H9 (cell line): ENCODE results near the gene RPRD1A. TPM values are rescaled to one million over a fixed set of nuclear protein-coding genes. Genes with fewer than 3 reads are reported as not detected.
A peak's percentile ranks its signal among the peaks of the same experiment; 100 is the strongest.
"Not testable (repeated sequence)": the region's sequence is repeated elsewhere in the genome, so short reads cannot be mapped to it uniquely, and the experiment has no call there.

ENCODE experiments used
- DNase-seq: peaks from one replicate; pipeline ENCODE4 v3.0.0-alpha.2; 2017
- H2AFZ ChIP-seq: one replicate; pipeline ENCODE4 v1.6.1; 2013; ENCODE audit warnings: mild to moderate bottlenecking, low read length, control low read depth, moderate library complexity
- H2AK5ac ChIP-seq: 2 replicates; pipeline ENCODE4 v1.6.1; 2013; ENCODE audit warnings: low read length, control low read depth, mixed read lengths; ENCODE audit not compliant: insufficient read length
- H2BK120ac ChIP-seq: one replicate; pipeline ENCODE4 v1.6.1; 2013; ENCODE audit warnings: low read depth, mild to moderate bottlenecking, low read length, control low read depth, inconsistent platforms; ENCODE audit not compliant: poor library complexity, severe bottlenecking
- H2BK12ac ChIP-seq: 2 replicates; pipeline ENCODE4 v1.6.1; 2013; ENCODE audit warnings: low read length, control low read depth, mixed read lengths, low read depth; ENCODE audit not compliant: insufficient read length
- H2BK15ac ChIP-seq: 2 replicates; pipeline ENCODE4 v1.6.1; 2013; ENCODE audit warnings: low read depth, low read length, control low read depth
- H2BK20ac ChIP-seq: one replicate; pipeline ENCODE4 v1.6.1; 2013; ENCODE audit warnings: low read depth, mild to moderate bottlenecking, low read length, control low read depth, inconsistent platforms; ENCODE audit not compliant: poor library complexity, severe bottlenecking
- H2BK5ac ChIP-seq: 2 replicates; pipeline ENCODE4 v1.6.1; 2013; ENCODE audit warnings: low read length, control low read depth, mixed read lengths; ENCODE audit not compliant: insufficient read length
- H3K14ac ChIP-seq: 2 replicates; pipeline ENCODE4 v1.6.1; 2013; ENCODE audit warnings: low read length, control low read depth; ENCODE audit not compliant: insufficient read depth
- H3K18ac ChIP-seq: 2 replicates; pipeline ENCODE4 v1.6.1; 2013; ENCODE audit warnings: low read depth, mild to moderate bottlenecking, mixed read lengths, low read length, control low read depth; ENCODE audit not compliant: insufficient read length
- H3K23ac ChIP-seq: 2 replicates; pipeline ENCODE4 v1.6.1; 2013; ENCODE audit warnings: low read length, control low read depth, mixed read lengths, low read depth; ENCODE audit not compliant: insufficient read length
- H3K23me2 ChIP-seq: 2 replicates; pipeline ENCODE4 v1.6.1; 2013; ENCODE audit warnings: low read depth, mild to moderate bottlenecking, mixed read lengths, low read length, control low read depth; ENCODE audit not compliant: insufficient read length, poor library complexity, severe bottlenecking
- H3K27ac ChIP-seq: 2 replicates; pipeline ENCODE4 v1.5.1; 2013; ENCODE audit warnings: low read length, control low read depth, mixed read lengths, low read depth; ENCODE audit not compliant: insufficient read length
- H3K27me3 ChIP-seq: 2 replicates; pipeline ENCODE4 v1.6.1; 2013; ENCODE audit warnings: low read length, control low read depth, inconsistent platforms; ENCODE audit not compliant: insufficient read depth
- H3K4ac ChIP-seq: 2 replicates; pipeline ENCODE4 v1.6.1; 2013; ENCODE audit warnings: low read depth, mild to moderate bottlenecking, control low read depth, inconsistent platforms, low read length, moderate library complexity
- H3K4me1 ChIP-seq: 2 replicates; pipeline ENCODE4 v1.6.1; 2013; ENCODE audit warnings: low read length, control low read depth, inconsistent platforms; ENCODE audit not compliant: insufficient read depth
- H3K4me2 ChIP-seq: 2 replicates; pipeline ENCODE4 v1.6.1; 2013; ENCODE audit warnings: low read length, control low read depth, mixed read lengths; ENCODE audit not compliant: insufficient read length, insufficient read depth
- H3K56ac ChIP-seq: 2 replicates; pipeline ENCODE4 v1.6.1; 2013; ENCODE audit warnings: low read depth, mild to moderate bottlenecking, mixed read lengths, low read length, control low read depth; ENCODE audit not compliant: insufficient read length
- H3K79me1 ChIP-seq: 2 replicates; pipeline ENCODE4 v1.6.1; 2013; ENCODE audit warnings: low read depth, mild to moderate bottlenecking, moderate library complexity, low read length, control low read depth, inconsistent platforms; ENCODE audit not compliant: insufficient read depth, poor library complexity, severe bottlenecking
- H3K79me2 ChIP-seq: 2 replicates; pipeline ENCODE4 v1.6.1; 2013; ENCODE audit warnings: low read length, control low read depth, inconsistent platforms; ENCODE audit not compliant: insufficient read depth
- H3K9ac ChIP-seq: 2 replicates; pipeline ENCODE4 v1.6.1; 2013; ENCODE audit warnings: low read length, control low read depth, mixed read lengths; ENCODE audit not compliant: insufficient read length; ENCODE audit errors: extremely low read depth
- H3K9me3 ChIP-seq: one replicate; pipeline ENCODE4 v1.6.1; 2013; ENCODE audit warnings: low read depth, low read length, inconsistent platforms; ENCODE audit not compliant: control insufficient read depth
- H3T11ph ChIP-seq: one replicate; pipeline ENCODE4 v1.6.1; 2013; ENCODE audit warnings: mild to moderate bottlenecking, low read length, control low read depth, inconsistent platforms
- H4K20me1 ChIP-seq: one replicate; pipeline ENCODE4 v1.6.1; 2013; ENCODE audit not compliant: control insufficient read depth, insufficient read length, insufficient read depth
- H4K5ac ChIP-seq: 2 replicates; pipeline ENCODE4 v1.6.1; 2013; ENCODE audit warnings: low read depth, mild to moderate bottlenecking, mixed read lengths, low read length, control low read depth; ENCODE audit not compliant: insufficient read length
- H4K8ac ChIP-seq: replicated peaks from 2 replicates; pipeline ENCODE4 v1.6.1; 2013; ENCODE audit warnings: low read length, control low read depth, mixed read lengths, low read depth; ENCODE audit not compliant: insufficient read length
- H4K91ac ChIP-seq: 2 replicates; pipeline ENCODE4 v1.6.1; 2013; ENCODE audit warnings: low read depth, mild to moderate bottlenecking, moderate library complexity, mixed read lengths, low read length, control low read depth; ENCODE audit not compliant: insufficient read length
- H3K27ac Mint-ChIP-seq, 3 experiments: 2 replicates in 2 of 3; 3 replicates in 1 of 3; pipeline ENCODE4 v1.8.0; 2020 to 2021; ENCODE audit warnings: mixed read lengths in 3 of 3, mild to moderate bottlenecking in 1 of 3, moderate library complexity in 1 of 3
- H3K27me3 Mint-ChIP-seq: 2 replicates; pipeline ENCODE4 v1.8.0; 2021; ENCODE audit warnings: low read depth, mild to moderate bottlenecking, moderate library complexity, mixed read lengths
- H3K36me3 Mint-ChIP-seq, 3 experiments: 2 replicates in 2 of 3; 3 replicates in 1 of 3; pipeline ENCODE4 v1.8.0; 2020 to 2021; ENCODE audit warnings: low read depth in 3 of 3, mixed read lengths in 3 of 3; ENCODE audit not compliant: insufficient read depth in 1 of 3
- H3K4me1 Mint-ChIP-seq, 2 experiments: 2 replicates each; pipeline ENCODE4 v1.8.0; 2020; ENCODE audit warnings: mixed read lengths in 2 of 2
- H3K4me3 Mint-ChIP-seq, 2 experiments: 2 replicates in 1 of 2; 3 replicates in 1 of 2; pipeline ENCODE4 v1.8.0; 2020 to 2021; ENCODE audit warnings: mild to moderate bottlenecking in 2 of 2, mixed read lengths in 2 of 2, moderate library complexity in 1 of 2
- H3K9me3 Mint-ChIP-seq, 2 experiments: 2 replicates in 1 of 2; 3 replicates in 1 of 2; pipeline ENCODE4 v1.8.0; 2020; ENCODE audit warnings: mild to moderate bottlenecking in 2 of 2, mixed read lengths in 2 of 2, moderate library complexity in 1 of 2
- WGBS: extraction: QIAGEN DNeasy Blood & Tissue Kit; methylation state at CpG from one replicate; pipeline ENCODE4 v1.1.7; 2013; ENCODE audit warnings: missing lambda C conversion rate, low lambda C conversion rate, mixed read lengths; ENCODE audit not compliant: insufficient read length; ENCODE audit errors: extremely low coverage; 5-methylcytosine and 5-hydroxymethylcytosine counted together
- long read RNA-seq: library from polyadenylated mRNA; unstranded; transcript quantifications from one replicate; pipeline ENCODE4 v2.0.0, GENCODE V29; 2020
- total RNA-seq: library from RNA; stranded (reverse); gene quantifications from 2 replicates; pipeline ENCODE4 v1.2.1, GENCODE V29; 2021
- TF ChIP-seq, protein P1 (sequence below): fragments of 200-600 bp; sonication (generic); conservative IDR thresholded peaks from 3 replicates; pipeline ENCODE4 v1.8.0; 2021; ENCODE audit warnings: antibody characterized with exemption, mild to moderate bottlenecking

RPRD1A gene, protein sequence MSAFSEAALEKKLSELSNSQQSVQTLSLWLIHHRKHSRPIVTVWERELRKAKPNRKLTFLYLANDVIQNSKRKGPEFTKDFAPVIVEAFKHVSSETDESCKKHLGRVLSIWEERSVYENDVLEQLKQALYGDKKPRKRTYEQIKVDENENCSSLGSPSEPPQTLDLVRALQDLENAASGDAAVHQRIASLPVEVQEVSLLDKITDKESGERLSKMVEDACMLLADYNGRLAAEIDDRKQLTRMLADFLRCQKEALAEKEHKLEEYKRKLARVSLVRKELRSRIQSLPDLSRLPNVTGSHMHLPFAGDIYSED
- 103 and 107 TPM in 2 replicates for total RNA-seq
- long read RNA-seq, full-length matches to known transcripts = 226 of 364 reads
- long read RNA-seq, partial matches to known transcripts = 93 of 364 reads
- long read RNA-seq, other reads (novel, unspliced or antisense) = 45 of 364 reads

DNA sequence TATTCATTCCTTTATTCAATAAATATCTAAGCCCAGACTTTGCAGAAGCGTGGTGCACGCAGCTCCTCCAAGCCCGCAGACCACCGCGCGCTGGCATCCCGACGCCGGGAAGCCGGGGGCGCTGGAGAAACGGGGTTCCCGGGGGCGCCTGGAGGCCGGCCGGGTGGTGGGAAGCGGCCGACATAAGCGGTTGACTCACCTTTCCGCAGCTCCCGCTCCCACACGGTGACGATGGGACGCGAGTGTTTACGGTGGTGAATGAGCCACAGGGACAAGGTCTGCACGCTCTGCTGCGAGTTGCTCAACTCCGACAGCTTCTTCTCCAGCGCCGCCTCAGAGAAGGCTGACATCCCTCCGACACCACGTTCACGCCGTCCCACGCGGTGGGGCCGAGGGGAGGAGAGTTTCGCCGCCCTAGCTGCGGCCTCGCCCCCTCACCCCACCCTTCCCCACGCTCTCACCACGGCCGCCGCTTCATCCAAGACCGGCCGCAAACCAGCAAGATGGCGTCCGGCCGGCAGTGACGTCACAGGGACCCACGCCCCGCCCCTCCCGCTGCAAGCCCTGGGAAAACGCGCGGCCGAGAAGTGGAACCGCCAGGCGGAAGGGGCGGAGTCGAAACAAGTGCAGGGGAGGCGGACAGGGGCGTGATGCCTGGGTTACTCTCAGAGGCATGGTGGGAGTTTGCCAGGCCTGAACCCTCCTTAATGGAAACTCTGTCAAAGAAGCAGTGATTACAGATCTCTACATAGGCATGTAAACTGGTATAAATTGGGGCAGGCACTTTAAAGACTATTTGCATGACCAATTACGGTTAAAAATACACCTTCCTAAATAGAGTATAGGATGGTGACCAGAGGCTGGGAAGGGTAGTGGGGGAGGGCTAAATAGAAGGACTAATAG is at the start of gene RPRD1A:
Gene RPRD1A, minus strand, starts transcription at position 505 of the 903 bp plus-strand sequence. Its CDS starts 155 bp downstream, at position 350.
- H3K27ac ChIP-seq = no peak within 1 kb of the TSS
- WGBS = no CpG with 5 or more reads among the region's 66 CpGs
- peaks cover 44% of the 10 kb centered on the region for H3K79me2 ChIP-seq
- H4K20me1 ChIP-seq = no peaks in the 10 kb centered on the region
- no peak within 1 kb of the TSS for H2BK12ac ChIP-seq
- H4K91ac ChIP-seq = no peak within 1 kb of the TSS
- no peak within 1 kb of the TSS for H4K8ac ChIP-seq
- peaks cover 0 to 3% of the 10 kb centered on the region in 2 experiments; a peak in 1 of 5 replicates for H3K9me3 Mint-ChIP-seq
- peak within 1 kb of the TSS; percentile 95 to 98 for H3K4me3 Mint-ChIP-seq
- peaks cover 23 to 30% of the 10 kb centered on the region in 2 experiments for H3K4me1 Mint-ChIP-seq
- peaks cover 10 to 17% (median 12%) of the 10 kb centered on the region in 3 experiments for H3K36me3 Mint-ChIP-seq
- H3K14ac ChIP-seq = peak within 1 kb of the TSS; percentile 95
- H3K23me2 ChIP-seq = peaks cover 2% of the 10 kb centered on the region
- no peak within 1 kb of the TSS for H2AK5ac ChIP-seq
- H3K27me3 ChIP-seq = no peaks in the 10 kb centered on the region
- no peak within 1 kb of the TSS for H3K56ac ChIP-seq
- peaks cover 10% of the 10 kb centered on the region for H3K27me3 Mint-ChIP-seq
- H2BK120ac ChIP-seq = no peak within 1 kb of the TSS
- H3K9ac ChIP-seq = peak within 1 kb of the TSS; percentile 96
- H3K4me1 ChIP-seq = no peaks in the 10 kb centered on the region
- peak within 1 kb of the TSS; percentile 95 for H3K4me2 ChIP-seq
- peak within 1 kb of the TSS; percentile 66 for H4K5ac ChIP-seq
- no peak within 1 kb of the TSS for H2BK20ac ChIP-seq
- no peak within 1 kb of the TSS; the same call in 1 of the 2 replicates for H3K4ac ChIP-seq
- H2AFZ ChIP-seq = no peak within 1 kb of the TSS
- H3K27ac Mint-ChIP-seq = peak within 1 kb of the TSS; percentile 78 to 98 (median 97); a peak in 6 of 7 replicates
- peak; percentile 97 for DNase-seq
- H2BK15ac ChIP-seq = no peak within 1 kb of the TSS
- peak within 1 kb of the TSS; percentile 98 for H3K18ac ChIP-seq
- H3K9me3 ChIP-seq = no peaks in the 10 kb centered on the region
- TF ChIP-seq, protein P1, sequence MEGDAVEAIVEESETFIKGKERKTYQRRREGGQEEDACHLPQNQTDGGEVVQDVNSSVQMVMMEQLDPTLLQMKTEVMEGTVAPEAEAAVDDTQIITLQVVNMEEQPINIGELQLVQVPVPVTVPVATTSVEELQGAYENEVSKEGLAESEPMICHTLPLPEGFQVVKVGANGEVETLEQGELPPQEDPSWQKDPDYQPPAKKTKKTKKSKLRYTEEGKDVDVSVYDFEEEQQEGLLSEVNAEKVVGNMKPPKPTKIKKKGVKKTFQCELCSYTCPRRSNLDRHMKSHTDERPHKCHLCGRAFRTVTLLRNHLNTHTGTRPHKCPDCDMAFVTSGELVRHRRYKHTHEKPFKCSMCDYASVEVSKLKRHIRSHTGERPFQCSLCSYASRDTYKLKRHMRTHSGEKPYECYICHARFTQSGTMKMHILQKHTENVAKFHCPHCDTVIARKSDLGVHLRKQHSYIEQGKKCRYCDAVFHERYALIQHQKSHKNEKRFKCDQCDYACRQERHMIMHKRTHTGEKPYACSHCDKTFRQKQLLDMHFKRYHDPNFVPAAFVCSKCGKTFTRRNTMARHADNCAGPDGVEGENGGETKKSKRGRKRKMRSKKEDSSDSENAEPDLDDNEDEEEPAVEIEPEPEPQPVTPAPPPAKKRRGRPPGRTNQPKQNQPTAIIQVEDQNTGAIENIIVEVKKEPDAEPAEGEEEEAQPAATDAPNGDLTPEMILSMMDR = no peak
- H2BK5ac ChIP-seq = peak within 1 kb of the TSS; percentile 74
- H3K23ac ChIP-seq = no peak within 1 kb of the TSS
- H3T11ph ChIP-seq = no peak within 1 kb of the TSS
- H3K79me1 ChIP-seq = peaks cover 2% of the 10 kb centered on the region

DNA sequence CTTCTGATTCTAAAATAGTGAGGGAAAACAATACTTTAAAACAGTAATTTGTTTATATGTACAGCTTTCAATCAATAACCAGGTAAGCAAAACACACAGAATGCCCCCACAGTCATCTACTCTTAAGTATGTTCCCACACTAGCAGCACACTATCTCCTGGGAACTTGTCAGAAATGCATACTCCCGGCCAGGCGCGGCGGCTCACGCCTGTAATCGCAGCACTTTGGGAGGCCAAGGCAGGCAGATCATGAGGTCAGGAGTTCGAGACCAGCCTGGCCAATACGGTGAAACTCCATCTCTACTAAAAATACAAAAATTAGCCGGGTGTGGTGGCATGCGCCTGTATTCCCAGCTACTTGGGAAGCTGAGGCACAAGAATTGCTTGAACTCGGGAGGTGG is 49.4 kb upstream of the RPRD1A start:
- H3K27ac Mint-ChIP-seq, H3K4ac ChIP-seq, H3K27ac ChIP-seq, H3K9me3 ChIP-seq, H3K14ac ChIP-seq, H3K27me3 ChIP-seq, H3K79me1 ChIP-seq, H4K91ac ChIP-seq, H2BK12ac ChIP-seq, H4K5ac ChIP-seq, H3K18ac ChIP-seq, H2BK5ac ChIP-seq, DNase-seq, H3K9ac ChIP-seq, H3T11ph ChIP-seq, H3K27me3 Mint-ChIP-seq, H3K79me2 ChIP-seq, H3K56ac ChIP-seq, H2AK5ac ChIP-seq, H3K4me3 Mint-ChIP-seq, H3K23me2 ChIP-seq, H3K4me1 Mint-ChIP-seq, H3K9me3 Mint-ChIP-seq, H2BK15ac ChIP-seq, H2BK120ac ChIP-seq, H4K20me1 ChIP-seq, H2BK20ac ChIP-seq, H3K4me2 ChIP-seq, H4K8ac ChIP-seq, H3K23ac ChIP-seq, H2AFZ ChIP-seq, H3K4me1 ChIP-seq: not testable (repeated sequence)
- WGBS = no CpG with 5 or more reads among the region's 11 CpGs
- H3K36me3 Mint-ChIP-seq = peaks cover 32 to 82% (median 78%) of the 10 kb centered on the region in 3 experiments; a peak in 6 of 7 replicates
